B cell (primary cell): ENCODE data around the gene RASL10A.

Source experiments
- EZH2 ChIP-seq: IDR thresholded peaks from 2 replicates; pipeline ENCODE4 v1.6.1; 2012; ENCODE audit warnings: borderline replicate concordance, low read depth, mild to moderate bottlenecking, moderate library complexity, low read length; ENCODE audit not compliant: insufficient read depth, poor library complexity, severe bottlenecking
- TF ChIP-seq, protein P1 (sequence below): fragments of 200-600 bp; IDR thresholded peaks from one replicate; pipeline ENCODE4 v1.8.0; 2022; ENCODE audit warnings: antibody characterized with exemption, mild to moderate bottlenecking

GRCh38 chr22:29332886-29333496 lies 17.5 kb upstream of the RASL10A start:
- TF ChIP-seq, protein P1, sequence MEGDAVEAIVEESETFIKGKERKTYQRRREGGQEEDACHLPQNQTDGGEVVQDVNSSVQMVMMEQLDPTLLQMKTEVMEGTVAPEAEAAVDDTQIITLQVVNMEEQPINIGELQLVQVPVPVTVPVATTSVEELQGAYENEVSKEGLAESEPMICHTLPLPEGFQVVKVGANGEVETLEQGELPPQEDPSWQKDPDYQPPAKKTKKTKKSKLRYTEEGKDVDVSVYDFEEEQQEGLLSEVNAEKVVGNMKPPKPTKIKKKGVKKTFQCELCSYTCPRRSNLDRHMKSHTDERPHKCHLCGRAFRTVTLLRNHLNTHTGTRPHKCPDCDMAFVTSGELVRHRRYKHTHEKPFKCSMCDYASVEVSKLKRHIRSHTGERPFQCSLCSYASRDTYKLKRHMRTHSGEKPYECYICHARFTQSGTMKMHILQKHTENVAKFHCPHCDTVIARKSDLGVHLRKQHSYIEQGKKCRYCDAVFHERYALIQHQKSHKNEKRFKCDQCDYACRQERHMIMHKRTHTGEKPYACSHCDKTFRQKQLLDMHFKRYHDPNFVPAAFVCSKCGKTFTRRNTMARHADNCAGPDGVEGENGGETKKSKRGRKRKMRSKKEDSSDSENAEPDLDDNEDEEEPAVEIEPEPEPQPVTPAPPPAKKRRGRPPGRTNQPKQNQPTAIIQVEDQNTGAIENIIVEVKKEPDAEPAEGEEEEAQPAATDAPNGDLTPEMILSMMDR = no peak
- TF ChIP-seq EZH2 = no peak
